Hematopoietic multipotent progenitor cell (in vitro differentiated cells): Measurements from ENCODE around the gene APBB3. TPM values are rescaled to one million over a fixed set of nuclear protein-coding genes. Genes with fewer than 3 reads are reported as not detected.

Experiments used
- small RNA-seq: library from RNA; depleted of rRNA; stranded (forward); fragments of <200 nt; gene quantifications from one replicate; pipeline ENCODE3, GENCODE V24; 2012
- total RNA-seq: library from RNA; depleted of rRNA; stranded (reverse); fragments of >200 nt; gene quantifications from one replicate; pipeline ENCODE4 v1.2.3, GENCODE V29; 2012

APBB3 gene
- total RNA-seq, 1 donor = 35.5 TPM

Small RNA genes within 50 kb of the gene (small RNA-seq; reads per million reads assigned to genes)
- gene RF00279 (not detected), gene RF00443 (not detected)

Other genes with a start within 250 kb of the APBB3 start
- gene HBEGF, start 218.0 kb downstream of the APBB3 start, total RNA-seq = 3.0 TPM
- not detected for gene SLC4A9, start 204.4 kb downstream of the APBB3 start, total RNA-seq
- gene ANKHD1, start 162.8 kb downstream of the APBB3 start, total RNA-seq = 97.5 TPM
- 8.3 TPM for gene EIF4EBP3, start 16.9 kb downstream of the APBB3 start, total RNA-seq
- 13.2 TPM for gene SRA1, start 7.1 kb downstream of the APBB3 start, total RNA-seq
- gene SLC35A4, start 230 bp upstream of the APBB3 start, total RNA-seq = 23.7 TPM
- 5.4 TPM for gene CD14, start 68.6 kb upstream of the APBB3 start, total RNA-seq
- gene TMCO6, start 74.9 kb upstream of the APBB3 start, total RNA-seq = 25.3 TPM
- 27.2 TPM for gene NDUFA2, start 83.0 kb upstream of the APBB3 start, total RNA-seq
- 61.1 TPM for gene IK, start 83.2 kb upstream of the APBB3 start, total RNA-seq
- gene WDR55, start 100.3 kb upstream of the APBB3 start, total RNA-seq = 18.3 TPM
- gene DND1, start 109.0 kb upstream of the APBB3 start, total RNA-seq = 0.54 TPM
- 41.2 TPM for gene HARS1, start 126.8 kb upstream of the APBB3 start, total RNA-seq
- 24.0 TPM for gene HARS2, start 126.9 kb upstream of the APBB3 start, total RNA-seq
- gene ZMAT2, start 135.8 kb upstream of the APBB3 start, total RNA-seq = 22.1 TPM
- gene PCDHA1, start 221.5 kb upstream of the APBB3 start, total RNA-seq = not detected
- under 0.01 TPM for gene PCDHA2, start 230.3 kb upstream of the APBB3 start, total RNA-seq
- under 0.01 TPM for gene PCDHA3, start 236.5 kb upstream of the APBB3 start, total RNA-seq
- 0.27 TPM for gene PCDHA4, start 242.5 kb upstream of the APBB3 start, total RNA-seq